Measurements from ENCODE around the gene MAU2. TPM values are rescaled to one million over a fixed set of nuclear protein-coding genes. Genes with fewer than 3 reads are reported as not detected.

MAU2 gene
- total RNA-seq, 3 donors from 2014 or later: 49.8 to 71.1 (median 70.6) TPM

- no peaks in the 10 kb centered on the region for H3K9me3 ChIP-seq
- DNase-seq (no peak), ATAC-seq (no peak)
- no peak for TF ChIP-seq CTCF (IDR thresholded peaks at IDR 0.05)
- intact Hi-C loops (cut with DNase I, micrococcal nuclease): no loop called here
- peaks cover 4% of the 10 kb centered on the region for H3K36me3 ChIP-seq (ENCODE audit: low read depth)
- no peak overlapping the region for H3K4me3 ChIP-seq
- no peaks in the 10 kb centered on the region for H3K4me1 ChIP-seq (ENCODE audit: low read depth)
These were observed 12.3 kb upstream of the MAU2 start for GRCh38 chr19:19308373-19308772.

- peaks cover 5% of the 10 kb centered on the region for H3K4me1 ChIP-seq (ENCODE audit: low read depth)
- H3K4me3 ChIP-seq: no peak overlapping the region
- intact Hi-C loops (cut with DNase I, micrococcal nuclease): no loop called here
- H3K9me3 ChIP-seq: no peaks in the 10 kb centered on the region
- DNase-seq (no peak), ATAC-seq (no peak)
- no peaks in the 10 kb centered on the region for H3K36me3 ChIP-seq (ENCODE audit: low read depth)
- TF ChIP-seq CTCF (IDR thresholded peaks at IDR 0.05): no peak
These were observed 5.2 kb upstream of the MAU2 start for GRCh38 chr19:19315444-19315843.

- Histone ChIP-seq H3K9me3 (no peaks in the 10 kb centered on the region), H3K4me1 (ENCODE audit: low read depth) (peaks cover 5% of the 10 kb centered on the region), H3K36me3 (ENCODE audit: low read depth) (no peaks in the 10 kb centered on the region), H3K4me3 (no peak overlapping the region)
- no peak for ATAC-seq
- no peak for DNase-seq
- TF ChIP-seq CTCF (IDR thresholded peaks at IDR 0.05): no peak
- intact Hi-C loops (cut with DNase I, micrococcal nuclease): no loop called here
These were observed 4.5 kb upstream of the MAU2 start for GRCh38 chr19:19316082-19316481.

GRCh38 chr19:19319732-19320360, 783 bp upstream of the MAU2 start:
- Histone ChIP-seq H3K4me3 (peak overlapping the region; percentile 99), H3K36me3 (ENCODE audit: low read depth) (peaks cover 6% of the 10 kb centered on the region), H3K4me1 (ENCODE audit: low read depth) (peaks cover 16% of the 10 kb centered on the region), H3K9me3 (no peaks in the 10 kb centered on the region)
- intact Hi-C loops (cut with DNase I, micrococcal nuclease): no loop called here
- ATAC-seq (peak; percentile 8), DNase-seq (peak in 1 of 3 donors; percentile 31)
- TF ChIP-seq CTCF (IDR thresholded peaks at IDR 0.05): no peak

- Histone ChIP-seq H3K4me3 (peak overlapping the region; percentile 99), H3K4me1 (ENCODE audit: low read depth) (peaks cover 16% of the 10 kb centered on the region), H3K36me3 (ENCODE audit: low read depth) (peaks cover 6% of the 10 kb centered on the region), H3K9me3 (no peaks in the 10 kb centered on the region)
- TF ChIP-seq CTCF (IDR thresholded peaks at IDR 0.05): no peak
- DNase-seq (peak in 1 of 3 donors; percentile 26), ATAC-seq (no peak)
- intact Hi-C loops (cut with DNase I, micrococcal nuclease): no loop called here
These were observed 530 bp downstream of the MAU2 start for GRCh38 chr19:19321141-19321577.

Measured in mucosa of descending colon (tissue), 3 donors.